Measurements from ENCODE around the gene UTP25. TPM values are rescaled to one million over a fixed set of nuclear protein-coding genes. Genes with fewer than 3 reads are reported as not detected.
A peak's percentile ranks its signal among the peaks of the same experiment; 100 is the strongest.
"Not testable (repeated sequence)": the region's sequence is repeated elsewhere in the genome, so short reads cannot be mapped to it uniquely, and the experiment has no call there.

The UTP25 gene
- total RNA-seq, 5 donors from 2014 or later (not counting 1 experiment from before 2014, with no cell fraction given), result 9.1 to 19.9 (median 14.5) TPM

GRCh38 chr1:209883341-209883971 is 55.7 kb downstream of the UTP25 start:
- DNase-seq, result no peak
- peaks cover 45 to 46% of the 10 kb centered on the region in 2 donors for H3K27me3 Mint-ChIP-seq
- ATAC-seq (replicated peaks in 1 of 4), result no peak
- Histone ChIP-seq H3K4me1 (ENCODE audit: control insufficient read depth in 1 of 2, extremely low read depth in 1 of 2, insufficient read depth in 2 of 2, low read length in 2 of 2) (no peaks in the 10 kb centered on the region), H3K4me3 (ENCODE audit: control insufficient read depth in 1 of 2, extremely low read depth in 1 of 2, low read length in 1 of 2) (no peak overlapping the region), H3K27me3 (replicated peaks in 1 of 2; ENCODE audit: control insufficient read depth in 2 of 2, extremely low read depth in 1 of 2, insufficient read depth in 2 of 2, low read length in 1 of 2) (peaks cover 0 to 15% of the 10 kb centered on the region in 2 experiments), H3K9me3 (no peaks in the 10 kb centered on the region), H3K36me3 (ENCODE audit: control insufficient read depth in 2 of 2, extremely low read depth in 1 of 2, insufficient read depth in 1 of 2, low read length in 1 of 2) (no peaks in the 10 kb centered on the region), H3K27ac (ENCODE audit: low read length) (no peak overlapping the region)
- ChIA-PET POLR2A (no interaction called here), CTCF (no interaction called here)
- WGBS (ENCODE audit: insufficient coverage), result no CpG with 5 or more reads among the region's 1 CpG
- no peaks in the 10 kb centered on the region for H3K9me3 Mint-ChIP-seq
- no peak overlapping the region for H3K27ac Mint-ChIP-seq
- no peaks in the 10 kb centered on the region for H3K4me1 Mint-ChIP-seq
- H3K4me3 Mint-ChIP-seq, result no peak overlapping the region
- no peaks in the 10 kb centered on the region for H3K36me3 Mint-ChIP-seq

- H3K27ac ChIP-seq (ENCODE audit: low read length), result no peak overlapping the region
- Mint-ChIP-seq H3K4me3 (no peak overlapping the region), H3K9me3 (no peaks in the 10 kb centered on the region), H3K4me1 (no peaks in the 10 kb centered on the region), H3K27ac (no peak overlapping the region), H3K27me3 (peaks cover 38 to 39% of the 10 kb centered on the region in 2 donors), H3K36me3 (no peaks in the 10 kb centered on the region)
- no peaks in the 10 kb centered on the region for H3K36me3 ChIP-seq (ENCODE audit: control insufficient read depth in 2 of 2, extremely low read depth in 1 of 2, insufficient read depth in 1 of 2, low read length in 1 of 2)
- ChIA-PET CTCF (interaction anchor here in 1 of 2 donors (0.6 kb wide), 1 partner anchor 534 kb away, joined by 3 read pairs; no protein-coding TSS in a partner anchor), POLR2A (no interaction called here)
- ATAC-seq (replicated peaks in 1 of 4) (no peak), DNase-seq (no peak)
- H3K27me3 ChIP-seq (replicated peaks in 1 of 2; ENCODE audit: control insufficient read depth in 2 of 2, extremely low read depth in 1 of 2, insufficient read depth in 2 of 2, low read length in 1 of 2), result peaks cover 0 to 15% of the 10 kb centered on the region in 2 experiments
- H3K4me3 ChIP-seq (ENCODE audit: control insufficient read depth in 1 of 2, extremely low read depth in 1 of 2, low read length in 1 of 2), result no peak overlapping the region
- no peaks in the 10 kb centered on the region for H3K4me1 ChIP-seq (ENCODE audit: control insufficient read depth in 1 of 2, extremely low read depth in 1 of 2, insufficient read depth in 2 of 2, low read length in 2 of 2)
- H3K9me3 ChIP-seq, result no peaks in the 10 kb centered on the region
- WGBS (ENCODE audit: insufficient coverage), result 33% methylated on average over 1 of the region's 4 CpGs
These were observed 56.5 kb downstream of the UTP25 start for GRCh38 chr1:209884249-209884648.

GRCh38 chr1:209884665-209885117 is 56.9 kb downstream of the UTP25 start:
- H3K36me3 ChIP-seq (ENCODE audit: control insufficient read depth in 2 of 2, extremely low read depth in 1 of 2, insufficient read depth in 1 of 2, low read length in 1 of 2), result no peaks in the 10 kb centered on the region
- Mint-ChIP-seq H3K4me3 (no peak overlapping the region), H3K27me3 (peaks cover 36 to 37% of the 10 kb centered on the region in 2 donors), H3K9me3 (no peaks in the 10 kb centered on the region), H3K4me1 (no peaks in the 10 kb centered on the region), H3K36me3 (no peaks in the 10 kb centered on the region), H3K27ac (no peak overlapping the region)
- H3K27me3 ChIP-seq (replicated peaks in 1 of 2; ENCODE audit: control insufficient read depth in 2 of 2, extremely low read depth in 1 of 2, insufficient read depth in 2 of 2, low read length in 1 of 2), result peaks cover 0 to 12% of the 10 kb centered on the region in 2 experiments
- POLR2A ChIA-PET, result no interaction called here
- H3K27ac ChIP-seq (ENCODE audit: low read length), result no peak overlapping the region
- no peaks in the 10 kb centered on the region for H3K9me3 ChIP-seq
- CTCF ChIA-PET, result interaction anchor here in 1 of 2 donors (0.6 kb wide), 1 partner anchor 534 kb away, joined by 3 read pairs; no protein-coding TSS in a partner anchor
- WGBS (ENCODE audit: insufficient coverage), result no CpG with 5 or more reads among the region's 2 CpGs
- DNase-seq, result no peak
- H3K4me1 ChIP-seq (ENCODE audit: control insufficient read depth in 1 of 2, extremely low read depth in 1 of 2, insufficient read depth in 2 of 2, low read length in 2 of 2), result no peaks in the 10 kb centered on the region
- no peak overlapping the region for H3K4me3 ChIP-seq (ENCODE audit: control insufficient read depth in 1 of 2, extremely low read depth in 1 of 2, low read length in 1 of 2)
- ATAC-seq (replicated peaks in 1 of 4), result peak in 2 of 4 experiments; percentile 64 to 67

GRCh38 chr1:209885403-209886218 is 57.8 kb downstream of the UTP25 start:
- H3K4me3 Mint-ChIP-seq, result no peak overlapping the region
- H3K9me3 ChIP-seq, result no peaks in the 10 kb centered on the region
- ChIA-PET POLR2A (no interaction called here), CTCF (no interaction called here)
- ATAC-seq (replicated peaks in 1 of 4) (no peak), DNase-seq (no peak)
- H3K36me3 Mint-ChIP-seq, result no peaks in the 10 kb centered on the region
- H3K27me3 Mint-ChIP-seq, result peaks cover 33% of the 10 kb centered on the region in 2 donors
- no peaks in the 10 kb centered on the region for H3K4me1 ChIP-seq (ENCODE audit: control insufficient read depth in 1 of 2, extremely low read depth in 1 of 2, insufficient read depth in 2 of 2, low read length in 2 of 2)
- 86% methylated on average over 5 of the region's 7 CpGs for WGBS (ENCODE audit: insufficient coverage)
- no peak overlapping the region for H3K27ac ChIP-seq (ENCODE audit: low read length)
- no peak overlapping the region for H3K4me3 ChIP-seq (ENCODE audit: control insufficient read depth in 1 of 2, extremely low read depth in 1 of 2, low read length in 1 of 2)
- no peak overlapping the region for H3K27ac Mint-ChIP-seq
- no peaks in the 10 kb centered on the region for H3K4me1 Mint-ChIP-seq
- H3K27me3 ChIP-seq (replicated peaks in 1 of 2; ENCODE audit: control insufficient read depth in 2 of 2, extremely low read depth in 1 of 2, insufficient read depth in 2 of 2, low read length in 1 of 2), result peaks cover 0 to 12% of the 10 kb centered on the region in 2 experiments
- H3K36me3 ChIP-seq (ENCODE audit: control insufficient read depth in 2 of 2, extremely low read depth in 1 of 2, insufficient read depth in 1 of 2, low read length in 1 of 2), result no peaks in the 10 kb centered on the region
- no peaks in the 10 kb centered on the region for H3K9me3 Mint-ChIP-seq

GRCh38 chr1:209886219-209886536 is 58.4 kb downstream of the UTP25 start:
- H3K4me1 ChIP-seq (ENCODE audit: control insufficient read depth in 1 of 2, extremely low read depth in 1 of 2, insufficient read depth in 2 of 2, low read length in 2 of 2), result no peaks in the 10 kb centered on the region
- CTCF ChIA-PET, result no interaction called here
- H3K9me3 Mint-ChIP-seq, result no peaks in the 10 kb centered on the region

GRCh38 chr1:209888291-209889076 is 60.7 kb downstream of the UTP25 start:
- H3K36me3 ChIP-seq (ENCODE audit: control insufficient read depth in 2 of 2, extremely low read depth in 1 of 2, insufficient read depth in 1 of 2, low read length in 1 of 2); H3K4me3 Mint-ChIP-seq; H3K27me3 ChIP-seq (replicated peaks in 1 of 2; ENCODE audit: control insufficient read depth in 2 of 2, extremely low read depth in 1 of 2, insufficient read depth in 2 of 2, low read length in 1 of 2); H3K27ac Mint-ChIP-seq; H3K36me3 Mint-ChIP-seq; DNase-seq; ATAC-seq (replicated peaks in 1 of 4); H3K9me3 Mint-ChIP-seq; H3K27ac ChIP-seq (ENCODE audit: low read length); POLR2A ChIA-PET; H3K4me1 ChIP-seq (ENCODE audit: control insufficient read depth in 1 of 2, extremely low read depth in 1 of 2, insufficient read depth in 2 of 2, low read length in 2 of 2); H3K4me1 Mint-ChIP-seq; H3K9me3 ChIP-seq; CTCF ChIA-PET; H3K4me3 ChIP-seq (ENCODE audit: control insufficient read depth in 1 of 2, extremely low read depth in 1 of 2, low read length in 1 of 2): not testable (repeated sequence)
- 82% methylated on average over 23 of the region's 31 CpGs for WGBS (ENCODE audit: insufficient coverage)
- H3K27me3 Mint-ChIP-seq, result peaks cover 17 to 20% of the 10 kb centered on the region in 2 donors

More at GRCh38 chr1:209886219-209886536, 58.4 kb downstream of the UTP25 start:
- DNase-seq (no peak), ATAC-seq (replicated peaks in 1 of 4) (no peak)
- Histone ChIP-seq H3K27me3 (replicated peaks in 1 of 2; ENCODE audit: control insufficient read depth in 2 of 2, extremely low read depth in 1 of 2, insufficient read depth in 2 of 2, low read length in 1 of 2) (peaks cover 0 to 8% of the 10 kb centered on the region in 2 experiments), H3K27ac (ENCODE audit: low read length) (no peak overlapping the region), H3K9me3 (no peaks in the 10 kb centered on the region), H3K4me3 (ENCODE audit: control insufficient read depth in 1 of 2, extremely low read depth in 1 of 2, low read length in 1 of 2) (no peak overlapping the region), H3K36me3 (ENCODE audit: control insufficient read depth in 2 of 2, extremely low read depth in 1 of 2, insufficient read depth in 1 of 2, low read length in 1 of 2) (no peaks in the 10 kb centered on the region)
- peaks cover 29 to 32% of the 10 kb centered on the region in 2 donors for H3K27me3 Mint-ChIP-seq
- H3K27ac Mint-ChIP-seq, result no peak overlapping the region
- H3K36me3 Mint-ChIP-seq, result no peaks in the 10 kb centered on the region
- no peaks in the 10 kb centered on the region for H3K4me1 Mint-ChIP-seq
- no peak overlapping the region for H3K4me3 Mint-ChIP-seq
- POLR2A ChIA-PET, result no interaction called here
- WGBS (ENCODE audit: insufficient coverage), result no CpG with 5 or more reads among the region's 1 CpG

All from T-cell (primary cell).